ENCODE data around the gene LCLAT1. TPM values are rescaled to one million over a fixed set of nuclear protein-coding genes. Genes with fewer than 3 reads are reported as not detected.

LCLAT1 gene
- total RNA-seq, 4 donors from 2014 or later = 47.3 to 68.7 (median 54.1) TPM

DNA sequence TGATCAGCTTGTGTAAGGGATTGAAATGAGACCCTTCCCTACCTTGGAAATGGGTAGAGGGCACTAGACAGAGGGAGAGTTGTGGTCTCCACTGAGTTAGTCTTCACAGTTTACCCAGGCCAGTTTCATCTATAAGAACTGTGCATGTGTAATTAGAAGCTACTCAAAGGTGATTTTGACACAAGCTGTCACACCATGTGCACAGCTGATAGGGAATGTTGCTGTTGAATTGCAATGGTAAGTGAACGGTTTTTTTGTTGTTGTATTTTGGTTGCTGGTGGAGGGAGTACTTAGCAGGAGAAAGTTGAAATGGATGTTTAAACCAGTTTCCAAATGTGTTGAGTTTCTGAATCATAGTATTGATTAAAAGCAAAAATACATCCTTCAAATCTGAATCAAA, 168.9 kb downstream of the LCLAT1 start:
- intact Hi-C loops (cut with DNase I) = no loop called here
- no peaks in the 10 kb centered on the region for H3K36me3 ChIP-seq
- peaks cover 13 to 21% of the 10 kb centered on the region in 2 donors for H3K4me1 ChIP-seq
- H3K27me3 ChIP-seq = no peaks in the 10 kb centered on the region
- H3K9me3 ChIP-seq = no peaks in the 10 kb centered on the region
- no peak for DNase-seq
- WGBS, 2 donors = 97% methylated on average over 1 of the region's 1 CpG
- no peak overlapping the region for H3K4me3 ChIP-seq (replicated peaks in 1 of 3)
- TF ChIP-seq POLR2A (IDR thresholded peaks at IDR 0.05) = no peak
- TF ChIP-seq, protein P1, sequence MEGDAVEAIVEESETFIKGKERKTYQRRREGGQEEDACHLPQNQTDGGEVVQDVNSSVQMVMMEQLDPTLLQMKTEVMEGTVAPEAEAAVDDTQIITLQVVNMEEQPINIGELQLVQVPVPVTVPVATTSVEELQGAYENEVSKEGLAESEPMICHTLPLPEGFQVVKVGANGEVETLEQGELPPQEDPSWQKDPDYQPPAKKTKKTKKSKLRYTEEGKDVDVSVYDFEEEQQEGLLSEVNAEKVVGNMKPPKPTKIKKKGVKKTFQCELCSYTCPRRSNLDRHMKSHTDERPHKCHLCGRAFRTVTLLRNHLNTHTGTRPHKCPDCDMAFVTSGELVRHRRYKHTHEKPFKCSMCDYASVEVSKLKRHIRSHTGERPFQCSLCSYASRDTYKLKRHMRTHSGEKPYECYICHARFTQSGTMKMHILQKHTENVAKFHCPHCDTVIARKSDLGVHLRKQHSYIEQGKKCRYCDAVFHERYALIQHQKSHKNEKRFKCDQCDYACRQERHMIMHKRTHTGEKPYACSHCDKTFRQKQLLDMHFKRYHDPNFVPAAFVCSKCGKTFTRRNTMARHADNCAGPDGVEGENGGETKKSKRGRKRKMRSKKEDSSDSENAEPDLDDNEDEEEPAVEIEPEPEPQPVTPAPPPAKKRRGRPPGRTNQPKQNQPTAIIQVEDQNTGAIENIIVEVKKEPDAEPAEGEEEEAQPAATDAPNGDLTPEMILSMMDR (IDR thresholded peaks at IDR 0.05) = no peak
- no peak overlapping the region for H3K27ac ChIP-seq

- WGBS, 2 donors = 81 to 86% methylated on average over 1 of the region's 1 CpG
- DNase-seq = no peak
- TF ChIP-seq POLR2A (IDR thresholded peaks at IDR 0.05) = no peak
- TF ChIP-seq, protein P1 (IDR thresholded peaks at IDR 0.05) = no peak
- Histone ChIP-seq H3K36me3 (no peaks in the 10 kb centered on the region), H3K27ac (no peak overlapping the region), H3K27me3 (no peaks in the 10 kb centered on the region), H3K9me3 (no peaks in the 10 kb centered on the region), H3K4me1 (no peaks in the 10 kb centered on the region), H3K4me3 (replicated peaks in 1 of 3) (no peak overlapping the region)
- intact Hi-C loops (cut with DNase I) = no loop called here
These were observed 173.1 kb downstream of the LCLAT1 start for GRCh38 chr2:30620102-30620501.

- no peaks in the 10 kb centered on the region for H3K36me3 ChIP-seq
- TF ChIP-seq, protein P1 (IDR thresholded peaks at IDR 0.05) = no peak
- no peak for TF ChIP-seq POLR2A (IDR thresholded peaks at IDR 0.05)
- H3K9me3 ChIP-seq = no peaks in the 10 kb centered on the region
- 95 to 96% methylated on average over 5 of the region's 5 CpGs for WGBS, 2 donors
- H3K27me3 ChIP-seq = no peaks in the 10 kb centered on the region
- DNase-seq = no peak
- intact Hi-C loops (cut with DNase I) = no loop called here
- no peaks in the 10 kb centered on the region for H3K4me1 ChIP-seq
- H3K4me3 ChIP-seq (replicated peaks in 1 of 3) = no peak overlapping the region
- no peak overlapping the region for H3K27ac ChIP-seq
These were observed 174.8 kb downstream of the LCLAT1 start for GRCh38 chr2:30621836-30622235.

DNA sequence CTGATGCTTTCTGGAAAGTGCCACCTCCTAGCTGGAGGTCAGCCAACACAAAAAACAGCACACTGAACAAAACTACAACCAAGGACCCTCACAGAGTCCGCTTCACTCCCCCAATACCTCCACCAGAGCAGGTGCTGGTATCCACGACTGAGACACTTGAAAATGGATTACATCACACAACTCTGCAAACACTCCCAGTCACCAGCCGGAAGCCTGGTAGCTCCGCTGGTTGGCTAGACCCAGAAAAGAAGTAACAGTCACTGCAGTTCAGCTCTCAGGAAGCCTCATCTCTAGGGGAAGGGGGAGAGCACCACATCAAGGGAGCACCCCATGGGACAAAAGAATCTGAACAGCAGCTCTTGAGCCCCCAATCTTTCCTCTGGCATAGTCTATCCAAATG, 175.4 kb downstream of the LCLAT1 start:
- no peak for TF ChIP-seq POLR2A (IDR thresholded peaks at IDR 0.05)
- WGBS, 2 donors = 75 to 84% methylated on average over 4 of the region's 4 CpGs
- Histone ChIP-seq H3K27ac (no peak overlapping the region), H3K36me3 (no peaks in the 10 kb centered on the region), H3K9me3 (no peaks in the 10 kb centered on the region), H3K4me1 (no peaks in the 10 kb centered on the region), H3K4me3 (replicated peaks in 1 of 3) (no peak overlapping the region), H3K27me3 (no peaks in the 10 kb centered on the region)
- no peak for DNase-seq
- intact Hi-C loops (cut with DNase I) = no loop called here

GRCh38 chr2:30625276-30625675, 178.2 kb downstream of the LCLAT1 start:
- no peaks in the 10 kb centered on the region for H3K27me3 ChIP-seq
- H3K9me3 ChIP-seq = no peaks in the 10 kb centered on the region
- no peak overlapping the region for H3K4me3 ChIP-seq (replicated peaks in 1 of 3)
- intact Hi-C loops (cut with DNase I) = no loop called here
- TF ChIP-seq, protein P1 (IDR thresholded peaks at IDR 0.05) = no peak
- no peak for TF ChIP-seq POLR2A (IDR thresholded peaks at IDR 0.05)
- peaks cover 8 to 10% of the 10 kb centered on the region in 2 donors for H3K4me1 ChIP-seq
- no peak overlapping the region for H3K27ac ChIP-seq
- no peaks in the 10 kb centered on the region for H3K36me3 ChIP-seq
- DNase-seq = no peak

- no peak overlapping the region for H3K4me3 ChIP-seq (replicated peaks in 1 of 3)
- WGBS, 2 donors = 85 to 94% methylated on average over 3 of the region's 3 CpGs
- no peak overlapping the region for H3K27ac ChIP-seq
- no peaks in the 10 kb centered on the region for H3K9me3 ChIP-seq
- no peaks in the 10 kb centered on the region for H3K36me3 ChIP-seq
- H3K4me1 ChIP-seq = peaks cover 8 to 10% of the 10 kb centered on the region in 2 donors
- TF ChIP-seq POLR2A (IDR thresholded peaks at IDR 0.05) = no peak
- TF ChIP-seq, protein P1 (IDR thresholded peaks at IDR 0.05) = no peak
- no peaks in the 10 kb centered on the region for H3K27me3 ChIP-seq
- DNase-seq = no peak
- intact Hi-C loops (cut with DNase I) = no loop called here
These were observed 178.7 kb downstream of the LCLAT1 start for GRCh38 chr2:30625701-30626100.

Measured in thyroid gland (tissue), 4 donors.